GM21367 (cell line): ENCODE data around the gene PCBP3.

Experiments used
- ATAC-seq: cut with Tn5 transposase; IDR thresholded peaks from one replicate; pipeline ENCODE4 v1.9.1; 2021; ENCODE audit not compliant: unreplicated experiment

Gene PCBP3

DNA sequence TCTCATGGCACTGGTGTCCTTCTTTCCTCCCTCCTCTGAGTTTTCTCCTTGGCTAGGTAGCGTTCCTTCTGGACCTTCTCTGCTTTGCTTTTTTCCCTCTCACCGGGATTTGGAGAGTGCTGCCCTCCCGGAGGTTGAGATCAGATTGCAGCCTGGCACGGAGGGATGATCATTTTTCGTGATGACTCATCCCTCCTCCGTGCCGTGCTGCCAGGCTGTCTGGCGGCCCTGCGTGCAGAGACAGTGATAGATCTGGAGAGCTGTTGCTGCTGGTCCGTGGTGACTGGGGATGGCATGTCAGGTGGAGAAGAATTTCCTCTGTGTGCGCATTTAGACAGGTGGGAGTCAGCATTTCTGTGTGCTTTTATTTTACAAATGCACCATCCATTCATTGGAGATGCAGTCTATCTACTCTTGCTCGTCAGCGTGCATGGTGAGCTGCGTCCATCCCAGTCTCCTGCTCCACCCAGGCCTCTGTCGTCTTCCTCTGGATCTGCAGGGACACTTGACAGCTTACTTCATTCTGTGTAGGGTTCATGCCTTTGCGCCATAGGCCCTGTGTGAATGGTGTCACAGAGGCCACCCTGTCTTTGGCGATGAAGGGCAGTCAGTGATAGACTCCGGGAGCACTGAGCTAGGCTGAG is 104.4 kb downstream of the PCBP3 start:
- no peak for ATAC-seq

- no peak for ATAC-seq
Measured at GRCh38 chr21:45748593-45748992, 105.1 kb downstream of the PCBP3 start.

- no peak for ATAC-seq
Measured at GRCh38 chr21:45749974-45750373, 106.4 kb downstream of the PCBP3 start.

- ATAC-seq, result no peak
Measured at GRCh38 chr21:45750936-45751335, 107.4 kb downstream of the PCBP3 start.

GRCh38 chr21:45753445-45753844 is 109.9 kb downstream of the PCBP3 start:
- ATAC-seq, result no peak

DNA sequence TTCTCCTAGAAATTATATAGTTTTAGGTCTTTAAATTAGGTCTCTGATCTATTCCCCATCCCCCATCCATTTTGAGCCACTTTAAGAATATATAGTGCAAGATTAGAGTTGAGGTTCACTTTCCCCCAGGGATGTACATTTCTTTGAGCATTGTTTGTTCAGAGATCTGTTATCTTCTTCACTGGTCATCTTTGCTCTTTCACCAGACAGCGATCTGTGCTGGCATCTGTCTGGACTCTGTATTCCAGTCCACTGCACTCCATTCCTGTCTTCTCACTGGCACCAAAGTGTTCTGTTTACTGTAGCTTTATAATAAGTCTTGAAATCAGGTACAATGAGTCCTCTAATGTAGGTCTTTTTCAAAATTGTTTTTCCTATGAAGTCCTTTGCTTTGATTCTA is 112.5 kb downstream of the PCBP3 start:
- ATAC-seq, result no peak

DNA sequence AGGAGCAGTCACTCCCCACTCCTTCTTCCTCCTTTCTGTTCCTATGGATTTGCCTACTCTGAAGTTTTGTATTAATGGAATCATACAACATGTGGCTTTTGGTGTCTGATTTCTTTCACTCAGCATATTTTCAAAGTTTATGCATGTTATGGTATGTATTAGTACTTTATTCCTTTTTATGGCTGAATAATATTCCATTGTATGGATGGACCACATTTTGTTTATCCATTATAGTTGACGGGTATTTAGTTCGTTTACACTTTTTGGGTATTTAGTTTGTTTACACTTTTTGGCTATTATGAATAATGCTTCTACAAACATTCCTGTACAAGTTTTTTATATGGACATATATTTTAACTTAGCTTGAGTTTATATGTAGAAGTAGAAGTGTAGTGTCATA is 113.1 kb downstream of the PCBP3 start:
- no peak for ATAC-seq

DNA sequence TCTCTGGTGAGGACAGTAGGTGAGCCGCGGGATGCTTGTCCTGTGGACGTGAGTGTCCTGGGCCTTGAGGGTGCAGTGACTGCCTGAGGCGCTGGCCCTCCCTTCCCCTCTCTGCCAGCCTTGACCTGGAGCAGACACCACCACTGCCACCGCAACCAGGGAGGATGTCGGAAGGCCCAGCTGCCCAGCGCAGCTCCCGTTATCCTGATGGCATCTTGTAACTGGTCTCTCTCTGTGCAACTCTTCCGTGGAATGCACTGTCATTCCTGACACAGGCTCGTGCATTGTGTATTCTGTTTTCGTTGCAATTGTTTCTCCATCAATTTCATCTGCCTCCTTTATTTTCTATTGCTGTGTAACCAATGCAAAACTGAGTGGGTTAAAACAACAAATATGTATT is 118.2 kb downstream of the PCBP3 start:
- ATAC-seq, result no peak

DNA sequence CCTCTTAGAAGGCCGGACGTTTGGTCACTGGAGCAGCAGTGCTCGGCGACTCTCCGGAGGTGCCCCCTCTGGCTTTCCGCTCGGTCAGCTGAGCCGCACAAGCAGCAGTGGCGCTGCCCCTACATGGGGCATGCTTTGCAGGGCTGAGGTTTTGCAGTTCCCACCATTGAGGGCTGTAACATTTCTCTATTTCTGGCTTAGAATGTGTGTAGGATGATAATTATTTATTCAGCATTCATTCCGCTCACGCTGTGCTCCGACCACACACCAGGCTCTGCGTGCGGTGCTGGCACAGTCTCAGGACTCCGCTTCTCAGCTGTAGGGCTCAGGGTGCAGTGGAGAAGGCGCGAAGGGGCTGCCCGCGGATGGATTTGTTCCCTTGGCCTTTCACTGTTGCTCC is 119.5 kb downstream of the PCBP3 start:
- ATAC-seq, result no peak

GRCh38 chr21:45763506-45763905 is 120.0 kb downstream of the PCBP3 start:
- no peak for ATAC-seq

- no peak for ATAC-seq
Measured at GRCh38 chr21:45764792-45765191, 121.3 kb downstream of the PCBP3 start.

- no peak for ATAC-seq
Measured at GRCh38 chr21:45765375-45765774, 121.8 kb downstream of the PCBP3 start.

- no peak for ATAC-seq
Measured at GRCh38 chr21:45766055-45766454, 122.5 kb downstream of the PCBP3 start.

- no peak for ATAC-seq
Measured at GRCh38 chr21:45766501-45766900, 123.0 kb downstream of the PCBP3 start.

DNA sequence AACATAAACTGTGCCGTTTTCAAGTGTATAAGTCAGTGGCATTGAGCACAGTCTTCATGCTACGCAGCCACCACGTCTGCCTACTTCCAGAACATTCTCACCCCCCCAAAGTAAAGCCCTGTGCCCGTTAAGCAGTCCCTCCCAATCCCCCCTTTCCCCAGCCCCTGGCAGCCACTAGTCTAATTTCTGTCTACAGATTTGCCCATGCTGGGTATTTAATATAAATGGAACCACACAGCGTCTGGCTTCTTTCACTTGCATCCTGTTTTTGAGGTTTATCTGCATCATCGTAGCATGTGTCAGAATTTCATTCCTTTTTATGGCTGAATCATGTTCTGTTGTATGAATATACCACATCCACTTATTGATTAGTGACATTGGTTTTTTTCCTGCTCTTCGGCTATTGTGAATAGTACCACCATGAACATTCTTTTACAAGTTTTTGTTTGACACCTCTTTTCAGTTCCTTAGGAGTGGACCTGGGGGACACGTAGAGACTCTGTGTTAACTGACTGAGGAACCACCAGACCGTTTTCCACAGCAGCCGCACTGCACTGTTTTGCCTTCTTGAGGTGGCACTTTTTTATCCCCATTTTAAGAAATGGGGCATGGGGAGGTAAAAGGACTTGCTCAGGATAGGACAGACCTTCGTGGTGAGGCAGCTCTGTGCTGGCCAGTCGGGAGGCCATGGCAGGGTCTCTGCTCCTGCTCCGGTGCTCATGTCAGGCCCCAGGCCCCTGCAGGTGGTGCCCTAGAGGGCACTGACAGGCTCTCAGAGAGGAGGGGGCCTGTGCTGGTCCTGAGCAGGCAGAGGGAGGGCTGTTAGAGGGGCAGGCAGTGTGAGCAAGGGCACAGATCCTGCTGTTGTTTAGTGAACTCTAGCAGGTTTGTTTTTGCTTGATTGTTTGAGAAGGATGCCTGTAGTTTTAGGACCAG is 123.8 kb downstream of the PCBP3 start:
- ATAC-seq, result no peak

DNA sequence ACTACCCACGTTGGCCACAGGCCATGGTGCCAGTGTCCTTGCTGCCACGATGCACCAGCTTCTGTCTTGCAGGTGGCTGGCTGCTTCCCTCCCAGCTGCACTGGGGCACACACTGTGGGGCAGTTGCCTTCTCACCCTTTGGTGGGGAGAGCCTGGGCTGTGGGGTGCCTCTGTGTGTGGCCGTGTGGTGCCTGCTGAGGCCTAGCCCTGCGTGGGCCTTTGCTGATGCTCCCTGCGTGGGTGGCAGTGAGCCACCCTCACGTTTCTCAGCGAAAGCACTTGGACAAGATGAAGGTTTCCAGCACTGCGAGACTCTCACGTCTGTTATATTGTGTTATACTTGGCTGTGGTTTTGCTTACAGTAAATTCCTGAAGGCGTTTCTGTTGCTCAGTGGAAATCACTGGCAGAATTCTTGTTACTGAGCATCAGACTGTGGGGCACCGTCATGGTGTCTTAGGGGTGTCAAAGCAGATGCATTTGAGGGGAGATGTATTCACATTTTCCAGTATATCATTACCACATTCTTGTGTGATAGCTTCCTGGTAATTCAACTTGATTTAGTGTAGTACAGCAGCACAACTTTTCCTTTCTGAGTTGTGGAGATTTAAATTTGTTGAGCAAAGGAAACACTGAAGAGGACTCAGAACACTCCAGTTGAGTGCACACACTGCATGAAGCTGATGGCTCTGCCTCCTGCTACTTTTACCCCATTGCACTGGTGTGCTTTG is 124.7 kb downstream of the PCBP3 start:
- no peak for ATAC-seq

GRCh38 chr21:45768740-45769048 is 125.2 kb downstream of the PCBP3 start:
- ATAC-seq, result no peak

DNA sequence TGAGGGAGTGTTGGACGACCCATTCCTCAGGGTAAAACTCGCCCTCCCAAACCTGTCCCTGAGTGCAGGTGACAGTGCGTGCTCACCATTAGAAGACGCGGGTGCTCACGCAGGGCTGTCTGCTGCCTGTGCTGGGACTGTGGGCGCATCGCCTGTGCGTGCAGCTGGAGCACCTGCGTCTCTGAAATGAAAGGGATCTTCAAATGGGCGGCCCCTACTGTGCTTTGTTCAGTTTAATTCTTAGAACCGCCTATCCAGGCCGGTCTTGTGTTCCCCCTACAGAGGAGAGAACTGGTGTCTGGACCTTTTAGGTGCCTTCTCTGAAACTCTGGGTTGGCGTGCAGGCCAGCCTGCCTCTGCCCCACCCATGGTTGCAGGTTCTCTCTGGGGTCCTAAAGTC is 125.8 kb downstream of the PCBP3 start:
- no peak for ATAC-seq

- ATAC-seq, result no peak
Measured at GRCh38 chr21:45769896-45770295, 126.4 kb downstream of the PCBP3 start.

- ATAC-seq, result no peak
Measured at GRCh38 chr21:45772180-45772579, 128.7 kb downstream of the PCBP3 start.

DNA sequence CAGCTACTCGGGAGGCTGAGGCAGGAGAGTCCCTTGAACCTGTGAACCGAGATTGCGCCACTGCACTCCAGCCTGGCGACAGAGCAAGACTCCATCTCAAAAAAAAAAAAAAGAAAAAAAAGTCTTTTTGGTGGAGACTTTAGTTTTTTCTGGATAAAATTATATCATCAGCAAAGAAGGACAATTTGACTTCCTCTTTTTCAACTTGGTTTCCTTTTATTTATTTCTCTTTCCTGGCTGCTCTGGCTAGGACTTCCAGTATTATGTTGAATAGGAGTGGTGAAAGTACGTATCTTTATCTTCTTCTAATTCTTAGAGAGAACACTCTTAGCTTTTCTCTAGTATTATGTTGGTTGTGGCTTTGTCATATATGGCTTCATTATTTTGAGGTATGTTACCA is 130.8 kb downstream of the PCBP3 start:
- no peak for ATAC-seq

GRCh38 chr21:45776971-45777370 is 133.4 kb downstream of the PCBP3 start:
- no peak for ATAC-seq
